Testis (tissue), 2 donors: ENCODE measurements around the gene PCIF1.

ENCODE experiments used
- CTCF ChIP-seq, 3 experiments: fragments of 450-650 bp in 2 of 3; fragments of 200-600 bp in 1 of 3; sonication (generic) in 1 of 3; IDR thresholded peaks; one replicate each; pipeline ENCODE4 v1.5.1; 2016 to 2019; ENCODE audit warnings: antibody characterized with exemption in 3 of 3, mild to moderate bottlenecking in 2 of 3, moderate library complexity in 1 of 3
- POLR2A ChIP-seq: fragments of 450-650 bp; IDR thresholded peaks from one replicate; pipeline ENCODE4 v1.6.1; 2017; ENCODE audit warnings: antibody characterized with exemption, mild to moderate bottlenecking, moderate library complexity

- TF ChIP-seq POLR2A (no peak), CTCF (IDR thresholded peaks at IDR 0.05) (no peak)
These were observed 12.8 kb downstream of the PCIF1 start for GRCh38 chr20:45947110-45947866.
